Spleen (tissue), 7 donors: ENCODE results near the gene MAFF.

Experiments used
- CTCF ChIP-seq, 11 experiments: fragments of 200-600 bp in 7 of 11; fragments of 450-650 bp in 4 of 11; sonication (generic) in 4 of 11; IDR thresholded peaks in 8 of 11; conservative IDR thresholded peaks in 3 of 11; 1 replicate in 7 of 11; 2 replicates in 4 of 11; pipeline versions ENCODE4 v1.4.0 to v1.8.0; 2016 to 2021; ENCODE audit warnings: antibody characterized with exemption in 11 of 11, inconsistent platforms in 4 of 11, mild to moderate bottlenecking in 1 of 11
- POLR2A ChIP-seq, 3 donors: fragments of 450-650 bp; IDR thresholded peaks; one replicate each; pipeline ENCODE4 v1.5.1; 2017; ENCODE audit warnings: antibody characterized with exemption in 3 of 3, mild to moderate bottlenecking in 1 of 3
- POLR2AphosphoS5 ChIP-seq, 3 donors: sonication (generic); formaldehyde crosslinking; IDR thresholded peaks; one replicate each; pipeline ENCODE4 v1.5.1; 2017; ENCODE audit warnings: antibody characterized with exemption in 3 of 3
- donor health status: DM: no; HTN: no; CAD: no; lungs with moderate emphysema.
- donor health status: DM: no; HTN: no; CAD: no.
- donor health status: DM: no; HTN: no; CAD: no.

GRCh38 chr22:38199826-38200559 lies 1.8 kb upstream of the MAFF start:
- TF ChIP-seq CTCF (IDR thresholded peaks at IDR 0.05 in 8 of 11, conservative IDR thresholded peaks at IDR 0.05 in 3 of 11) = no peak
- no peak for TF ChIP-seq POLR2A (IDR thresholded peaks at IDR 0.05)
- TF ChIP-seq POLR2AphosphoS5 (IDR thresholded peaks at IDR 0.05) = no peak
